Stimulated activated CD4-positive, alpha-beta T cell treated with anti-CD3 and anti-CD28 coated beads, Interleukin-4, amount 100 ng/mL, for 1 hour (primary cell): ENCODE measurements around the gene HOXA11.

Experiments used
- DNase-seq: peaks from one replicate; pipeline ENCODE4 v3.0.0-alpha.2; 2020

HOXA11 gene

GRCh38 chr7:27144781-27145164, 40.3 kb downstream of the HOXA11 start:
- DNase-seq: no peak

- DNase-seq: no peak
Observed at GRCh38 chr7:27143950-27144780, 40.9 kb downstream of the HOXA11 start.

- no peak for DNase-seq
Observed at GRCh38 chr7:27143023-27143949, 41.7 kb downstream of the HOXA11 start, which contains the start of gene HOXA5. Gene HOXA5 (minus strand): TSS chr7:27143681. CDS start chr7:27143607, 74 bp downstream.

DNA sequence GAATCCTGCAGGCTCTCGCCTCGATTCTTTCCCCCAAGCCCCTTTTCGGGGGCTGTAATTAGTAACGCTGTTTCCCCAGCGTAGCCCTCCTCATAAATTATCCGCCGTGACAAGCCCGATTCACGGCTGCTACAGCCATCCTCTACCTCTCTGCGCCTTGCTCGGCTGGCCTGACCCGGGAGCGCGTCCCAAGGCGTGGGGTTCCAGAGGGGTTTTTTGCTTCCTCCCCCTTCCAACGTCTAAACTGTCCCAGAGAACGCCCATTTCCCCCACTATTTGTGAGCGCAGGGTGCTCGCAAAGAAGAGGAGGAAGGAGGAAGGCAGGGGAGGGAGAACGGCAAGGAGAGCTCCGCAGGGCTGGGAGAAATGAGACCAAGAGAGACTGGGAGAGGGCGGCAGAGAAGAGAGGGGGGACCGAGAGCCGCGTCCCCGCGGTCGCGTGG, 42.4 kb downstream of the HOXA11 start:
- DNase-seq: no peak

DNA sequence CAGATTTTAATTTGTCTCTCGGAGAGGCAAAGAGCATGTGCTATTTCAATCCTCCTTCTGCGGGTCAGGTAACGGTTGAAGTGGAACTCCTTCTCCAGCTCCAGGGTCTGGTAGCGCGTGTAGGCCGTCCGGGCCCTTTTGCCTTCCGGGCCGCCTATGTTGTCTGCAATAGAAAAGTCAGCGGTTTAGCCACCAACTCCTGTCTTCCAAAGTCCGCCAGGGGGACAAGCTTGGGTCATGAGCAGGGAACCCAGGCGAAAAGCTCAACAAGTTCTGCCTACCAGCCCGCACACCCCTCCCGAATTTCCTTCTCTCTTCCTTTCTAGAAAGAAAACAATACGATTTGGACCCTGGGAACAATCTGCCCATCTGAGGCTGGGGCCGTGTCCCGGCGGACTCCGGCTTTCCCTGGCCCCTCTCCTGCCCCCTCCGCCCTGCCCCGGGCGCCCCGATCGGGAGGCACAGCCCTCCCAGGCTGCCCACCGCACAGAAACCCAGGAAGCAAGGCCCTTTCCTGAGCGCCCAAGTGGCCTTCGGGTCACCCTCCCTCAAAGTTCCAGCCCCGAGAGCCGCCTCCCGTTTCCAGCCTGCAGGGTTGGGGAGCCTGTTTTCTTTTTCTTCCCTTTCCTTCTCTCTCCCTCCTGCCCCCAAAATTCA, 43.0 kb downstream of the HOXA11 start:
- no peak for DNase-seq

DNA sequence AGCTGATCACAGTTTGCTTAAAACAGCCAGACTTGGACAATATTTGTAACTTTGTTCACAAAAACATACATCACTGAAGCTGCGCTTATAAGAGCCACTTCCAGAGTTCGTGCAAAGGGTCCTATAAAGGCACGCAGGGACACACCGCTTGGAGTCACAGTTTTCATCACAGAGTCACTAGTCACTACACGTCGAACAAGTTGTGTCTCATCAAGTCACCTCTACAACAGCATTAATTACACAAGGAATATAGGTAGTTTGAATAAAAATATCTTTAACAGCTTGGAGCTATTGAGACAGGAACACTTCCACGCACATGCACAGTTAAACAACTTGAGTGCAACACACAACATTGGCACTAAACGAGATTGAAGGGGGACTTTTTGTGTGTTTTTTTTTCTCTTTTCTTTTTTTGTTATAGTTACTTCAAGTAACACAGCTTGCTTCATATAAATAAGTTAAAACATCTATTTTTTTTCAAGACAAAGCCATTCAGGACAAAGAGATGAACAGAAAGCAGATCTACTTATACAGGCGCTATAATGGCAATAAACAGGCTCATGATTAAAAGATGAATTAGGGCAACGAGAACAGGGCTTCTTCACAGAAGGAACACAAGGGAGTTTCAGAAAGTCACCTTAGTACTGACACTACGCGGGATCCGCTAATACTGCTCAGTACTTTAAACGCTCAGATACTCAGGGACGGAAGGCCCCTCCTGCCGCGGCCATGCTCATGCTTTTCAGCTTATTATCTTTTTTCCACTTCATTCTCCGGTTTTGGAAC, 43.7 kb downstream of the HOXA11 start:
- no peak for DNase-seq

- no peak for DNase-seq
Observed at GRCh38 chr7:27140126-27140857, 44.7 kb downstream of the HOXA11 start.

GRCh38 chr7:27139334-27140125, 45.5 kb downstream of the HOXA11 start:
- DNase-seq: no peak

DNA sequence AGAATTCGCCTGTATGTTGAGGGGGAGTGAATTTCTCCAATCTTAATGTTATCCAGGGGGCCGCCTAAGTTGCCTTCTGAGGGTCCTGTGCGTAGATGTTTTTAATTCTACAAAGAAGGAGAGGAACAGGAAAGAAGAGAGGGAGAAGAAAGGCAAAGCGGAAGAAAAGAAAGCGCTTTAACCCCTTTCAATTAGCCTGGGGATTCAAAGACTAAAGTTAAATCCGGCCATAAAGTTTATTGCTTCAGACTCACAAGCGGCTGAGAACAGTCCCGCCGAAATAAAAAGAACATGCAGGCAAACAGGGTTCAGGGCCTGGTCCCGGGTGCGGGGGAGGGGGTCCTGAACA, 46.1 kb downstream of the HOXA11 start:
- DNase-seq: no peak

GRCh38 chr7:27138472-27138871, 46.6 kb downstream of the HOXA11 start:
- no peak for DNase-seq

DNA sequence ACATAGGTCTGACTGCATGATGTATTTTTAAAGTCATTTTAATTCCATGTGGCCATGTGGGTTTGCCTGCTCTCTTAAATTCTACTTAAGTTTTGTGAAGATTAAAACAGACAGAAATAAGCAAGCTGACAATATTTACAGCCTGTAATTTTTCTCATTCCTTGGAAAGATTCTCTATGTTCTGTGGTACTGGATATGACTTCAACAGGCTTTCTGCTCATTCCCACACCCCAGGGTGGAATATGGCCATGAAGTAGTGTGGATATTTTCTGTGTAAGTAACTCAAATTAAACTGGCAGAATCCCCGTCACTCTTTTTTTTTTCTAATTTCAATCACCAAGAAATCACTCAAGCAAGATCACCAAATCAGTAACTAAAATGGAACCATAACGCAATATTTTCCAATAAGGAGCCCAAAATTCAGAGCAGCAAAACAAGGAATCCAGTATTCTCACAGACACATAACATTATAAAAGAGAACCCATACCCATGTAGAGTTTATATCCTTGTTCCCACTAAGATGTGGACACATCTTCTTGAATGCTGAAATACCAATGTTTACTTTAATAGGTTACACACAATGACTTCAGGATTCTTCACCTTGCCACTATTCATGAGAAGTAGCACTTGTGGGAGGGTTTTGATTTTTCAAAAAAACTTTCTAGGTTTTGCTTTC, 47.3 kb downstream of the HOXA11 start:
- no peak for DNase-seq

DNA sequence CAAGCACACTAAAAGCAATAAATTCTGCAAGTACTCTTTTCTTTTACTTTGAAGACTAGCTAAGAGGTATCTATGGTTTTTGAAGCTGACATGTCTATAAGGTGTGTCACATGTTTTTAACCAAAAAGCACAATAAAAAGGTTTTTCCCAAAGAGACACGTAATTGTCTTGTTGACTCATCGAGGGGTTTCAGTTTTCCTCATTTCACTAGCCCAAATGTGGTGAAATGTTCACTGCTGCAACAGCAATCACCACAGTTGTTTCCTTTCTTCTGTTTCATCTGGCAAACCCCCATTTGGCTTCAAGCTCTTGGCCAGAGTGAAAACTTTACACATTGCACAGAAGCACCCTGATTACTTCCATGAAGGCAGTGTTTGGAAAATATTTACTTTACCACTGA, 50.6 kb downstream of the HOXA11 start:
- no peak for DNase-seq

- DNase-seq: no peak
Observed at GRCh38 chr7:27133409-27134231, 51.4 kb downstream of the HOXA11 start.

DNA sequence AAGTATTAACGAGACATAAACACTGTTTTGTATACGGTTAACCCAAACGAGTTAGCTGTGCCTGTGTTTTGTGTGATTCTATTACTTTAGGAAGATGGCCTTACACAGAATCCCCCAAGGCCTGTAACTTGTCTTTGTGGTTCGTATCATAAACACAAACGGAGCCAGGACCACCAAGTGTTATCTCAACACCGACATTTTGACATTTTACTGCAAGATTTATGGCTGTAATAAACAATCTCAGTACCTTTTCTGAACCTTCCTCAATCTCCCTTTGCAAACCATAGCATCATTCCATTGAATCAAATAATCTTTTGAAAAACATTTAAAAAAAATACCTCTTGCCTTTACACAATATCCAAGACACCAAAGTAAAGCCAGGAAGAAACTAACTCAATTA, 52.1 kb downstream of the HOXA11 start:
- DNase-seq: no peak

GRCh38 chr7:27132214-27132613, 52.8 kb downstream of the HOXA11 start:
- DNase-seq: no peak

GRCh38 chr7:27131390-27131819, 53.6 kb downstream of the HOXA11 start:
- DNase-seq: no peak
